Measurements from ENCODE around the gene STK38L. TPM values are rescaled to one million over a fixed set of nuclear protein-coding genes. Genes with fewer than 3 reads are reported as not detected.

The STK38L gene
- polyA plus RNA-seq, 1 of the 3 experiments (the other 2 are of a cell fraction), result 4.7 TPM

- Histone ChIP-seq H3K79me2 (ENCODE audit: insufficient read depth) (no peaks in the 10 kb centered on the region), H3K4me2 (no peak overlapping the region), H3K4me3 (ENCODE audit: low read depth in 2 of 2, low read length in 1 of 2) (no peak overlapping the region), H3K36me3 (replicated peaks in 1 of 2; ENCODE audit: control insufficient read depth in 1 of 2, insufficient read depth in 2 of 2, low read length in 1 of 2) (no peaks in the 10 kb centered on the region), H4K20me1 (ENCODE audit: insufficient read depth) (no peaks in the 10 kb centered on the region), H3K27me3 (ENCODE audit: insufficient read depth) (no peaks in the 10 kb centered on the region), H3K27ac (ENCODE audit: low read depth in 2 of 2, low read length in 1 of 2) (no peak overlapping the region), H3F3A (replicated peaks; ENCODE audit: insufficient read depth) (no peaks in the 10 kb centered on the region), H2AFZ (ENCODE audit: low read depth) (no peak overlapping the region), H3K4me1 (ENCODE audit: control insufficient read depth in 1 of 2, insufficient read depth in 2 of 2, low read depth in 1 of 2, low read length in 1 of 2) (peaks cover 7 to 9% of the 10 kb centered on the region in 2 experiments; a peak in 3 of 4 replicates), H3K9me3 (no peaks in the 10 kb centered on the region), H3K9ac (no peak overlapping the region), H3K9me2 (no peaks in the 10 kb centered on the region)
- WGBS (ENCODE audit: low lambda C conversion rate), result 51% methylated on average over 3 of the region's 3 CpGs
- TF ChIP-seq RXRA (IDR thresholded peaks at IDR 0.05; ENCODE audit: borderline replicate concordance, low read depth), result no peak
- peak; percentile 49; the same call in 1 of the 2 replicates for TF ChIP-seq PBX3 (IDR thresholded peaks at IDR 0.05)
- POLR2A ChIA-PET, result no interaction called here
- CTCF ChIA-PET, result no interaction called here
- DNase-seq, result no peak
Measured at GRCh38 chr12:27198036-27198435, 46.0 kb upstream of the STK38L start.

GRCh38 chr12:27199638-27200300, 44.3 kb upstream of the STK38L start:
- ChIA-PET CTCF (no interaction called here), POLR2A (no interaction called here)
- Histone ChIP-seq H3F3A (replicated peaks; ENCODE audit: insufficient read depth) (no peaks in the 10 kb centered on the region), H3K79me2 (ENCODE audit: insufficient read depth) (no peaks in the 10 kb centered on the region), H4K20me1 (ENCODE audit: insufficient read depth) (no peaks in the 10 kb centered on the region), H3K4me2 (no peak overlapping the region), H3K4me3 (ENCODE audit: low read depth in 2 of 2, low read length in 1 of 2) (no peak overlapping the region), H3K9me2 (no peaks in the 10 kb centered on the region), H3K4me1 (ENCODE audit: control insufficient read depth in 1 of 2, insufficient read depth in 2 of 2, low read depth in 1 of 2, low read length in 1 of 2) (no peaks in the 10 kb centered on the region; a peak in 1 of 4 replicates), H3K36me3 (replicated peaks in 1 of 2; ENCODE audit: control insufficient read depth in 1 of 2, insufficient read depth in 2 of 2, low read length in 1 of 2) (no peaks in the 10 kb centered on the region), H3K9ac (no peak overlapping the region), H3K27me3 (ENCODE audit: insufficient read depth) (no peaks in the 10 kb centered on the region), H3K9me3 (no peaks in the 10 kb centered on the region), H3K27ac (ENCODE audit: low read depth in 2 of 2, low read length in 1 of 2) (no peak overlapping the region), H2AFZ (ENCODE audit: low read depth) (no peak overlapping the region)
- no peak for DNase-seq
- 70% methylated on average over 2 of the region's 2 CpGs for WGBS (ENCODE audit: low lambda C conversion rate)
- TF ChIP-seq FOSL2 (IDR thresholded peaks at IDR 0.05; ENCODE audit: borderline replicate concordance, low read depth), result no peak
- no peak for TF ChIP-seq REST (IDR thresholded peaks at IDR 0.05; ENCODE audit: low read depth, low read length)
- no peak for TF ChIP-seq JUND (IDR thresholded peaks at IDR 0.05)
- TF ChIP-seq RCOR1 (IDR thresholded peaks at IDR 0.05; ENCODE audit: low read length), result no peak
- TF ChIP-seq MEF2A (IDR thresholded peaks at IDR 0.05; ENCODE audit: borderline replicate concordance, low read depth), result no peak
- TF ChIP-seq YY1 (IDR thresholded peaks at IDR 0.05; ENCODE audit: low read depth), result no peak
